Endodermal cell (in vitro differentiated cells): ENCODE data around the gene RASAL2. TPM values are rescaled to one million over a fixed set of nuclear protein-coding genes. Genes with fewer than 3 reads are reported as not detected.

Experiments used
- DNase-seq: peaks from one replicate; pipeline ENCODE4 v3.0.0-alpha.2; 2017
- H3K27ac ChIP-seq: 2 replicates; pipeline ENCODE4 v1.5.1; 2013; ENCODE audit warnings: mild to moderate bottlenecking, low read depth, low read length, moderate library complexity
- H3K27me3 ChIP-seq: 2 replicates; pipeline ENCODE4 v1.6.1; 2013; ENCODE audit warnings: mild to moderate bottlenecking, low read length, moderate library complexity; ENCODE audit not compliant: insufficient read depth, control insufficient read depth, poor library complexity, severe bottlenecking
- H3K36me3 ChIP-seq: 2 replicates; pipeline ENCODE4 v1.7.0; 2013; ENCODE audit warnings: mild to moderate bottlenecking, low read length, moderate library complexity; ENCODE audit not compliant: control insufficient read depth, insufficient read depth
- H3K4me1 ChIP-seq: one replicate; pipeline ENCODE4 v1.7.0; 2013; ENCODE audit warnings: low read length; ENCODE audit not compliant: control insufficient read depth, insufficient read depth
- H3K4me3 ChIP-seq: 2 replicates; pipeline ENCODE4 v1.5.1; 2013; ENCODE audit warnings: mild to moderate bottlenecking, low read length, moderate library complexity
- H3K9ac ChIP-seq: 2 replicates; pipeline ENCODE4 v1.6.1; 2013; ENCODE audit warnings: mild to moderate bottlenecking, low read length, moderate library complexity; ENCODE audit not compliant: poor library complexity, severe bottlenecking; ENCODE audit errors: extremely low read depth
- H3K9me3 ChIP-seq: 2 replicates; pipeline ENCODE4 v1.6.1; 2013; ENCODE audit warnings: mild to moderate bottlenecking, low read length, moderate library complexity; ENCODE audit not compliant: control insufficient read depth
- H3K27ac Mint-ChIP-seq: 2 replicates; pipeline ENCODE4 v1.8.0; 2020; ENCODE audit warnings: mixed read lengths
- H3K27me3 Mint-ChIP-seq: 2 replicates; pipeline ENCODE4 v1.8.0; 2021; ENCODE audit warnings: mild to moderate bottlenecking, mixed read lengths; ENCODE audit not compliant: insufficient read depth
- H3K36me3 Mint-ChIP-seq: 2 replicates; pipeline ENCODE4 v1.8.0; 2020; ENCODE audit warnings: low read depth, mixed read lengths
- H3K4me1 Mint-ChIP-seq: 2 replicates; pipeline ENCODE4 v1.8.0; 2020; ENCODE audit warnings: mixed read lengths
- H3K4me3 Mint-ChIP-seq: 2 replicates; pipeline ENCODE4 v1.8.0; 2020; ENCODE audit warnings: mild to moderate bottlenecking, moderate library complexity, mixed read lengths
- H3K9me3 Mint-ChIP-seq: 2 replicates; pipeline ENCODE4 v1.8.0; 2020; ENCODE audit warnings: mild to moderate bottlenecking, mixed read lengths
- CTCF ChIP-seq: fragments of 200-600 bp; sonication (generic); conservative IDR thresholded peaks from 2 replicates; pipeline ENCODE4 v1.5.0; 2021; ENCODE audit warnings: antibody characterized with exemption, mild to moderate bottlenecking
- WGBS, 2 experiments: methylation state at CpG; one replicate each; pipeline versions ENCODE4 v1.1.5 to v1.1.7; 2013; ENCODE audit warnings: missing lambda C conversion rate in 2 of 2, mixed read lengths in 1 of 2; ENCODE audit not compliant: insufficient coverage in 1 of 2, insufficient read length in 1 of 2; 5-methylcytosine and 5-hydroxymethylcytosine counted together
- total RNA-seq, 2 donors: library from RNA; stranded (reverse); fragmentation: NEBNext Ultra II Directional in 1 of 2; extraction: Animal tissue kit (Norgen Biotek cat#: 25700) in 1 of 2; gene quantifications; 2 replicates in 1 of 2; 3 replicates in 1 of 2; pipeline ENCODE4 v1.2.1, GENCODE V29; 2021

RASAL2 gene
- total RNA-seq, 2 donors from 2014 or later = 21.8 to 22.1 TPM

GRCh38 chr1:178461701-178462100 is 367.8 kb downstream of the RASAL2 start:
- Histone ChIP-seq H3K9ac (no peak overlapping the region), H3K4me3 (no peak overlapping the region), H3K9me3 (no peaks in the 10 kb centered on the region), H3K4me1 (peaks cover 6% of the 10 kb centered on the region), H3K27me3 (no peaks in the 10 kb centered on the region), H3K36me3 (peaks cover 19% of the 10 kb centered on the region), H3K27ac (no peak overlapping the region)
- DNase-seq = no peak
- peaks cover 19% of the 10 kb centered on the region for H3K36me3 Mint-ChIP-seq
- H3K27me3 Mint-ChIP-seq = no peaks in the 10 kb centered on the region
- H3K27ac Mint-ChIP-seq = peak overlapping the region; percentile 75
- no peak for TF ChIP-seq CTCF
- H3K9me3 Mint-ChIP-seq = no peaks in the 10 kb centered on the region
- 94 to 100% methylated on average over 2 to 4 of the region's 4 CpGs for WGBS, 2 experiments
- H3K4me3 Mint-ChIP-seq = no peak overlapping the region
- peaks cover 16% of the 10 kb centered on the region for H3K4me1 Mint-ChIP-seq

- H3K27me3 ChIP-seq = no peaks in the 10 kb centered on the region
- peaks cover 6% of the 10 kb centered on the region for H3K4me1 ChIP-seq
- no peak overlapping the region for H3K4me3 ChIP-seq
- Mint-ChIP-seq H3K9me3 (peaks cover 2% of the 10 kb centered on the region), H3K27me3 (no peaks in the 10 kb centered on the region), H3K36me3 (peaks cover 30% of the 10 kb centered on the region), H3K27ac (no peak overlapping the region), H3K4me3 (no peak overlapping the region), H3K4me1 (peaks cover 16% of the 10 kb centered on the region)
- DNase-seq = no peak
- peaks cover 10% of the 10 kb centered on the region for H3K9me3 ChIP-seq
- peaks cover 25% of the 10 kb centered on the region for H3K36me3 ChIP-seq
- TF ChIP-seq CTCF = no peak
- no peak overlapping the region for H3K9ac ChIP-seq
- H3K27ac ChIP-seq = no peak overlapping the region
- WGBS, 2 experiments = 45 to 47% methylated on average over 1 of the region's 1 CpG
These were observed 370.2 kb downstream of the RASAL2 start for GRCh38 chr1:178464141-178464540.

- Histone ChIP-seq H3K36me3 (peaks cover 25% of the 10 kb centered on the region), H3K4me1 (peaks cover 6% of the 10 kb centered on the region), H3K9ac (no peak overlapping the region), H3K4me3 (no peak overlapping the region), H3K9me3 (peaks cover 10% of the 10 kb centered on the region), H3K27ac (no peak overlapping the region), H3K27me3 (no peaks in the 10 kb centered on the region)
- H3K36me3 Mint-ChIP-seq = peaks cover 30% of the 10 kb centered on the region
- no peak overlapping the region for H3K4me3 Mint-ChIP-seq
- peaks cover 16% of the 10 kb centered on the region for H3K4me1 Mint-ChIP-seq
- H3K27me3 Mint-ChIP-seq = no peaks in the 10 kb centered on the region
- DNase-seq = no peak
- no peak for TF ChIP-seq CTCF
- no peak overlapping the region for H3K27ac Mint-ChIP-seq
- peaks cover 2% of the 10 kb centered on the region for H3K9me3 Mint-ChIP-seq
These were observed 370.7 kb downstream of the RASAL2 start for GRCh38 chr1:178464566-178464965.
